SK-N-SH (cell line): Measurements from ENCODE around the gene NOC2L.

Experiments
- CTCF ChIP-seq: fragments of 200-600 bp; sonication (generic); IDR thresholded peaks from 2 replicates; pipeline ENCODE4 v1.6.1; 2017; ENCODE audit warnings: antibody characterized with exemption, mild to moderate bottlenecking, moderate library complexity
- EP300 ChIP-seq, 2 experiments: IDR thresholded peaks; 2 replicates each; pipeline versions ENCODE4 v1.4.0 to v1.6.1; 2012; ENCODE audit warnings: borderline replicate concordance in 1 of 2, low read depth in 1 of 2, low read length in 1 of 2
- FOXJ3 ChIP-seq: sonication (generic); formaldehyde crosslinking; IDR thresholded peaks from 2 replicates; pipeline ENCODE4 v1.5.1; 2020; ENCODE audit warnings: mild to moderate bottlenecking, missing genetic modification reagents
- IRF3 ChIP-seq: fragments of 150-350 bp; IDR thresholded peaks from 2 replicates; pipeline ENCODE4 v1.6.1; 2016; ENCODE audit warnings: mild to moderate bottlenecking, low read depth, low read length
- NFIC ChIP-seq: IDR thresholded peaks from 2 replicates; pipeline ENCODE4 v1.4.0; 2012; ENCODE audit warnings: borderline replicate concordance
- NRF1 ChIP-seq: IDR thresholded peaks from 2 replicates; pipeline ENCODE4 v1.6.1; 2012; ENCODE audit warnings: low read depth, mild to moderate bottlenecking, low read length
- RCOR1 ChIP-seq: fragments of 150-350 bp; IDR thresholded peaks from 2 replicates; pipeline ENCODE4 v1.6.1; 2017; ENCODE audit warnings: antibody characterized with exemption, low read length
- REST ChIP-seq: IDR thresholded peaks from 2 replicates; pipeline ENCODE4 v1.6.1; 2012; ENCODE audit warnings: mild to moderate bottlenecking, low read depth, low read length, moderate library complexity
- RXRA ChIP-seq: IDR thresholded peaks from 2 replicates; pipeline ENCODE4 v1.4.0; 2012; ENCODE audit warnings: low read depth, mild to moderate bottlenecking, borderline replicate concordance
- SIN3A ChIP-seq: IDR thresholded peaks from 2 replicates; pipeline ENCODE4 v1.6.1; 2012; ENCODE audit warnings: low read depth, mild to moderate bottlenecking, low read length, moderate library complexity, borderline replicate concordance
- SMC3 ChIP-seq: IDR thresholded peaks from 2 replicates; pipeline ENCODE4 v1.6.1; 2012; ENCODE audit warnings: low read depth, low read length, improper control_type of control experiment
- TAF1 ChIP-seq: IDR thresholded peaks from 2 replicates; pipeline ENCODE4 v1.6.1; 2012; ENCODE audit warnings: low read depth, mild to moderate bottlenecking, low read length, moderate library complexity, borderline replicate concordance
- TEAD4 ChIP-seq: IDR thresholded peaks from 2 replicates; pipeline ENCODE4 v1.4.0; 2012; ENCODE audit warnings: mild to moderate bottlenecking, borderline replicate concordance; ENCODE audit not compliant: insufficient read depth
- ZBTB33 ChIP-seq: IDR thresholded peaks from 2 replicates; pipeline ENCODE4 v1.4.0; 2012; ENCODE audit warnings: low read depth, borderline replicate concordance

- TF ChIP-seq EP300 (IDR thresholded peaks at IDR 0.05; ENCODE audit: borderline replicate concordance in 1 of 2, low read depth in 1 of 2, low read length in 1 of 2) (no peak), CTCF (no peak), REST (no peak), ZBTB33 (no peak), NFIC (no peak), SIN3A (no peak), FOXJ3 (CRISPR knock-in tag) (no peak), TAF1 (no peak), TEAD4 (no peak), RXRA (no peak), NRF1 (no peak), SMC3 (no peak), RCOR1 (no peak), IRF3 (no peak)
Observed at GRCh38 chr1:999725-1000356, 40.8 kb upstream of the NOC2L start, which contains the start of gene HES4.
